DND-41 (cell line): ENCODE results near the gene DIRAS1.

ENCODE experiments used
- CTCF ChIP-seq: IDR thresholded peaks from 2 replicates; pipeline ENCODE4 v1.5.1; 2012; ENCODE audit warnings: borderline replicate concordance, low read length, moderate library complexity, mild to moderate bottlenecking; ENCODE audit not compliant: poor library complexity, severe bottlenecking; ENCODE audit errors: extremely low read depth
- EZH2 ChIP-seq: IDR thresholded peaks from 3 replicates; pipeline ENCODE4 v1.6.1; 2012; ENCODE audit warnings: borderline replicate concordance, low read depth, mild to moderate bottlenecking, moderate library complexity, low read length, inconsistent platforms; ENCODE audit not compliant: severe bottlenecking

GRCh38 chr19:2759362-2759761, 38.2 kb upstream of the DIRAS1 start:
- TF ChIP-seq EZH2 = no peak
- TF ChIP-seq CTCF = no peak
